ENCODE data around the gene RB1. TPM values are rescaled to one million over a fixed set of nuclear protein-coding genes. Genes with fewer than 3 reads are reported as not detected.
"Not testable (repeated sequence)": the region's sequence is repeated elsewhere in the genome, so short reads cannot be mapped to it uniquely, and the experiment has no call there.

Gene RB1
- total RNA-seq, 1 donor from 2014 or later, result 23.8 TPM

DNA sequence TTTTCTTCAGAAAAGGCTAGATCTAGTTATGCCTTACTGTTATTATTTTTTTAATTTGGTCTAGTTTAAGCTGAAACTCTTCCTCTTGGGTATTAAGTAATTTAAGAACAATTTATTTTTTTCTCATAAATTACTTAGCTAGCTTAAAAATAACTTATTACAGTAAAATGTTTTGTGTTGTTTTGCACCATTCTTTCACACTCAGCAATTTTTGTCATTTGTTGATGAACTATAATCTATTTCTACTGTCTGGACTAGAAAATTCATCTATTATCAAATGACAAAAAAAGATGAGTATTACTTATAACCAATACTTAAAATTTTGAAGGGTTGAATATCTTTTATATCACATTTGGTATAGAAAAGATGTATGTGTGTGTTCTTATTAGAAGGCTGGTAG lies 111.0 kb downstream of the RB1 start:
- H3K9me3 ChIP-seq (replicated peaks), result no peaks in the 10 kb centered on the region
- no peak overlapping the region for H3K27ac ChIP-seq (replicated peaks)
- H3K4me3 ChIP-seq, result no peak overlapping the region
- DNase-seq, result no peak
- H3K4me1 ChIP-seq, result peaks cover 11% of the 10 kb centered on the region
- intact Hi-C loops (cut with micrococcal nuclease), result loop anchor here (10.0 kb wide), 1 partner anchor 70 kb away; no protein-coding TSS in a partner anchor
- TF ChIP-seq CTCF (IDR thresholded peaks at IDR 0.05; ENCODE audit: borderline replicate concordance), result no peak
- peaks cover 9% of the 10 kb centered on the region for H3K36me3 ChIP-seq
- no peaks in the 10 kb centered on the region for H3K27me3 ChIP-seq (ENCODE audit: low read depth)

- DNase-seq, result no peak
- H3K36me3 ChIP-seq, result peaks cover 5% of the 10 kb centered on the region
- no peak overlapping the region for H3K4me3 ChIP-seq
- peaks cover 5% of the 10 kb centered on the region for H3K9me3 ChIP-seq (replicated peaks)
- intact Hi-C loops (cut with micrococcal nuclease), result loop anchor here (10.0 kb wide), 1 partner anchor 69 kb away; no protein-coding TSS in a partner anchor
- peaks cover 11% of the 10 kb centered on the region for H3K4me1 ChIP-seq
- TF ChIP-seq CTCF (IDR thresholded peaks at IDR 0.05; ENCODE audit: borderline replicate concordance), result no peak
- no peaks in the 10 kb centered on the region for H3K27me3 ChIP-seq (ENCODE audit: low read depth)
- no peak overlapping the region for H3K27ac ChIP-seq (replicated peaks)
Measured at GRCh38 chr13:48415516-48415915, 112.0 kb downstream of the RB1 start.

GRCh38 chr13:48422003-48422402 lies 118.5 kb downstream of the RB1 start:
- H3K4me3 ChIP-seq; H3K27me3 ChIP-seq (ENCODE audit: low read depth); H3K27ac ChIP-seq (replicated peaks); H3K36me3 ChIP-seq; DNase-seq; H3K4me1 ChIP-seq; intact Hi-C loops (cut with micrococcal nuclease): not testable (repeated sequence)
- H3K9me3 ChIP-seq (replicated peaks), result peaks cover 20% of the 10 kb centered on the region

DNA sequence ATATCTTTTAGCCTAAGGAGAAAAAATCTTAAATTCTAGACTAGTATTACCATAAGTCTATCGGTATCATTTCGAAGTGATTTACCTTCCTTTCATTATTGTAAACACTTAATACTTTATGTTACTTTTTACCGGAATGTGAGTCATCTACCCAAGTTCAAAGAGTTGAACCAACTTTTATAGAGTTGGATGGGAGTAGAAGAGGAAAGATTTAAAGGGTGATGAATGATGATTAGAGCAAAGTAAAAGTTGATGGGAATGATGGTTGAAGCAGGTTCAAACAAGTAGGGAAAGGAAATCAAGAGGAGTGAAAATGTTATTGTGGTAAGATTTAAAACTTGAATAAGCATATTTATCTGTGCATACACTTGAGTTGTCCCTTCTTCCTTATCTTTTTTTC lies 120.7 kb downstream of the RB1 start:
- intact Hi-C loops (cut with micrococcal nuclease), result no loop called here
- peaks cover 20% of the 10 kb centered on the region for H3K9me3 ChIP-seq (replicated peaks)
- H3K27me3 ChIP-seq (ENCODE audit: low read depth), result no peaks in the 10 kb centered on the region
- H3K36me3 ChIP-seq, result peaks cover 4% of the 10 kb centered on the region
- no peak overlapping the region for H3K4me3 ChIP-seq
- H3K4me1 ChIP-seq, result peaks cover 4% of the 10 kb centered on the region
- no peak overlapping the region for H3K27ac ChIP-seq (replicated peaks)
- TF ChIP-seq CTCF (IDR thresholded peaks at IDR 0.05; ENCODE audit: borderline replicate concordance), result no peak
- no peak for DNase-seq

DNA sequence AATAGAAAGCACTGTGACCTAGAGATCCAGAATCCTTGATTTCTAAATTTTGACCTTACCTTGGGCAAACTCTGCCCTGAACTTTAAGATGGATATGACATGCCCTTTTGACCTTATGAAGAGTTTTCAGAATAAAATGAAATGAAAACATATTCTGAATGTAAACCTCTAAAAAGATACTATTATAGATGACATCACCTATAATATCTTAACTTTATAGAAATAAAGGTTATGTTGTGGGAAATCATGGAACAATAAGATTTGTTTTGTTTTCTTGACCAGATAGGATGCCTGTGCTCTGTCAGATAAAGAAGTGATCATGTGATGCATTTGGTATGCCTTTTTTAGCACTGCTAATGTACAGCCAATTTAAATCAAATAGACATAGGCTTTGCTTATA lies 122.5 kb downstream of the RB1 start:
- no peak overlapping the region for H3K4me3 ChIP-seq
- intact Hi-C loops (cut with micrococcal nuclease), result no loop called here
- no peak for TF ChIP-seq CTCF (IDR thresholded peaks at IDR 0.05; ENCODE audit: borderline replicate concordance)
- H3K9me3 ChIP-seq (replicated peaks), result peaks cover 10% of the 10 kb centered on the region
- DNase-seq, result no peak
- no peaks in the 10 kb centered on the region for H3K27me3 ChIP-seq (ENCODE audit: low read depth)
- H3K36me3 ChIP-seq, result peaks cover 4% of the 10 kb centered on the region
- no peak overlapping the region for H3K27ac ChIP-seq (replicated peaks)
- H3K4me1 ChIP-seq, result peaks cover 21% of the 10 kb centered on the region

- H3K27ac ChIP-seq (replicated peaks); H3K9me3 ChIP-seq (replicated peaks); DNase-seq; intact Hi-C loops (cut with micrococcal nuclease); H3K4me3 ChIP-seq; H3K27me3 ChIP-seq (ENCODE audit: low read depth); H3K36me3 ChIP-seq: not testable (repeated sequence)
- peaks cover 29% of the 10 kb centered on the region for H3K4me1 ChIP-seq
Measured at GRCh38 chr13:48426755-48427298, 123.3 kb downstream of the RB1 start.

Measured in left ventricle myocardium inferior (tissue), 1 donor.